BLaER1 treated with 17β-estradiol and CSF1 and Interleukin-3, amounts not matched to agents 10 nM and 100 nM (cell line): ENCODE data around the gene NR5A1.
A peak's percentile ranks its signal among the peaks of the same experiment; 100 is the strongest.

Experiments used
- H3K27ac ChIP-seq, 11 experiments: shearing (Covaris generic); formaldehyde crosslinking; 2 replicates each; pipeline ENCODE4 v1.8.1; 2022
- H3K27me3 ChIP-seq, 11 experiments: shearing (Covaris generic); formaldehyde crosslinking; 2 replicates each; pipeline ENCODE4 v1.8.1; 2022
- H3K36me3 ChIP-seq, 11 experiments: shearing (Covaris generic); formaldehyde crosslinking; 2 replicates each; pipeline ENCODE4 v1.8.1; 2022
- H3K4me1 ChIP-seq, 10 experiments: shearing (Covaris generic); formaldehyde crosslinking; 2 replicates each; pipeline ENCODE4 v1.8.1; 2022
- H3K4me2 ChIP-seq, 11 experiments: shearing (Covaris generic); formaldehyde crosslinking; 2 replicates each; pipeline ENCODE4 v1.8.1; 2022
- H3K4me3 ChIP-seq, 10 experiments: shearing (Covaris generic); formaldehyde crosslinking; 2 replicates each; pipeline ENCODE4 v1.8.1; 2022
- H3K9ac ChIP-seq, 11 experiments: shearing (Covaris generic); formaldehyde crosslinking; 2 replicates each; pipeline ENCODE4 v1.8.1; 2022
- H3K9me3 ChIP-seq, 11 experiments: shearing (Covaris generic); formaldehyde crosslinking; replicated peaks in 1 of 11; 2 replicates each; pipeline ENCODE4 v1.8.1; 2022
- H4K20me1 ChIP-seq, 11 experiments: shearing (Covaris generic); formaldehyde crosslinking; 2 replicates each; pipeline ENCODE4 v1.8.1; 2022
- Cebpa-rat ChIP-seq, 11 experiments: shearing (Covaris generic); IDR thresholded peaks; 2 replicates each; pipeline ENCODE4 v1.8.1; 2022

NR5A1 gene

GRCh38 chr9:124521142-124521541, 13.9 kb upstream of the NR5A1 start:
- Histone ChIP-seq H3K4me1 (no peaks in the 10 kb centered on the region), H3K9ac (no peak overlapping the region), H3K4me3 (no peak overlapping the region), H3K27me3 (no peaks in the 10 kb centered on the region), H3K36me3 (peaks cover 0 to 4% (median 0%) of the 10 kb centered on the region in 11 experiments; a peak in 1 of 22 replicates), H3K27ac (no peak overlapping the region), H3K4me2 (no peak overlapping the region), H4K20me1 (no peaks in the 10 kb centered on the region), H3K9me3 (no peaks in the 10 kb centered on the region)
- no peak for TF ChIP-seq Cebpa-rat (IDR thresholded peaks at IDR 0.05)

- no peak overlapping the region for H3K9ac ChIP-seq
- no peak overlapping the region for H3K4me2 ChIP-seq
- H4K20me1 ChIP-seq = no peaks in the 10 kb centered on the region
- H3K4me1 ChIP-seq = no peaks in the 10 kb centered on the region
- no peak overlapping the region for H3K4me3 ChIP-seq
- no peak overlapping the region for H3K27ac ChIP-seq
- no peak for TF ChIP-seq Cebpa-rat (IDR thresholded peaks at IDR 0.05)
- H3K27me3 ChIP-seq = no peaks in the 10 kb centered on the region
- H3K36me3 ChIP-seq = peaks cover 0 to 4% (median 0%) of the 10 kb centered on the region in 11 experiments; a peak in 1 of 22 replicates
- no peaks in the 10 kb centered on the region for H3K9me3 ChIP-seq
These were observed 13.0 kb upstream of the NR5A1 start for GRCh38 chr9:124520206-124520596.

- Histone ChIP-seq H3K4me3 (no peak overlapping the region), H4K20me1 (no peaks in the 10 kb centered on the region), H3K27ac (no peak overlapping the region), H3K4me2 (no peak overlapping the region), H3K36me3 (no peaks in the 10 kb centered on the region; a peak in 1 of 22 replicates), H3K9ac (no peak overlapping the region), H3K27me3 (no peaks in the 10 kb centered on the region), H3K4me1 (peaks cover 8 to 12% (median 10%) of the 10 kb centered on the region in 10 experiments), H3K9me3 (no peaks in the 10 kb centered on the region)
- no peak for TF ChIP-seq Cebpa-rat (IDR thresholded peaks at IDR 0.05)
These were observed 10.9 kb upstream of the NR5A1 start for GRCh38 chr9:124518116-124518515.

GRCh38 chr9:124517600-124517999, 10.4 kb upstream of the NR5A1 start:
- H4K20me1 ChIP-seq = no peaks in the 10 kb centered on the region
- no peak for TF ChIP-seq Cebpa-rat (IDR thresholded peaks at IDR 0.05)
- no peaks in the 10 kb centered on the region; a peak in 1 of 22 replicates for H3K36me3 ChIP-seq
- peaks cover 9 to 16% (median 13%) of the 10 kb centered on the region in 10 experiments for H3K4me1 ChIP-seq
- H3K4me2 ChIP-seq = no peak overlapping the region
- no peak overlapping the region for H3K4me3 ChIP-seq
- H3K27ac ChIP-seq = no peak overlapping the region
- H3K27me3 ChIP-seq = no peaks in the 10 kb centered on the region
- no peaks in the 10 kb centered on the region for H3K9me3 ChIP-seq
- no peak overlapping the region for H3K9ac ChIP-seq

GRCh38 chr9:124514874-124515273, 7.7 kb upstream of the NR5A1 start:
- Histone ChIP-seq H3K4me2 (no peak overlapping the region), H3K27me3 (no peaks in the 10 kb centered on the region), H3K9me3 (no peaks in the 10 kb centered on the region), H3K27ac (no peak overlapping the region), H4K20me1 (no peaks in the 10 kb centered on the region), H3K4me3 (no peak overlapping the region), H3K36me3 (no peaks in the 10 kb centered on the region), H3K9ac (no peak overlapping the region), H3K4me1 (peaks cover 21 to 27% (median 25%) of the 10 kb centered on the region in 10 experiments)
- no peak for TF ChIP-seq Cebpa-rat (IDR thresholded peaks at IDR 0.05)

- peaks cover 21 to 27% (median 25%) of the 10 kb centered on the region in 10 experiments for H3K4me1 ChIP-seq
- no peaks in the 10 kb centered on the region for H4K20me1 ChIP-seq
- peak overlapping the region; percentile 55 to 75 (median 69) for H3K4me2 ChIP-seq
- H3K4me3 ChIP-seq = no peak overlapping the region
- no peak for TF ChIP-seq Cebpa-rat (IDR thresholded peaks at IDR 0.05)
- no peaks in the 10 kb centered on the region for H3K27me3 ChIP-seq
- H3K9ac ChIP-seq = no peak overlapping the region
- H3K9me3 ChIP-seq = no peaks in the 10 kb centered on the region
- H3K27ac ChIP-seq = peak overlapping the region in 1 of 11 experiments; percentile 18; a peak in 1 of 22 replicates
- no peaks in the 10 kb centered on the region for H3K36me3 ChIP-seq
These were observed 6.9 kb upstream of the NR5A1 start for GRCh38 chr9:124514125-124514524.

- H4K20me1 ChIP-seq = no peaks in the 10 kb centered on the region
- peak overlapping the region in 9 of 11 experiments; percentile 8 to 54 (median 32); a peak in 10 of 22 replicates for H3K27ac ChIP-seq
- H3K36me3 ChIP-seq = no peaks in the 10 kb centered on the region
- peak overlapping the region; percentile 55 to 75 (median 69) for H3K4me2 ChIP-seq
- H3K9ac ChIP-seq = no peak overlapping the region; a peak in 1 of 22 replicates
- H3K9me3 ChIP-seq = no peaks in the 10 kb centered on the region
- H3K4me3 ChIP-seq = no peak overlapping the region
- H3K27me3 ChIP-seq = no peaks in the 10 kb centered on the region
- H3K4me1 ChIP-seq = peaks cover 21 to 27% (median 25%) of the 10 kb centered on the region in 10 experiments
- no peak for TF ChIP-seq Cebpa-rat (IDR thresholded peaks at IDR 0.05)
These were observed 6.3 kb upstream of the NR5A1 start for GRCh38 chr9:124513376-124513994.

GRCh38 chr9:124512806-124513204, 5.6 kb upstream of the NR5A1 start:
- no peaks in the 10 kb centered on the region for H3K9me3 ChIP-seq
- H3K4me3 ChIP-seq = no peak overlapping the region
- peaks cover 21 to 27% (median 25%) of the 10 kb centered on the region in 10 experiments for H3K4me1 ChIP-seq
- no peak for TF ChIP-seq Cebpa-rat (IDR thresholded peaks at IDR 0.05)
- no peak overlapping the region for H3K27ac ChIP-seq
- H3K27me3 ChIP-seq = peaks cover 0 to 3% (median 0%) of the 10 kb centered on the region in 11 experiments; a peak in 2 of 22 replicates
- peak overlapping the region in 7 of 11 experiments; percentile 37 to 69 (median 54); a peak in 8 of 22 replicates for H3K4me2 ChIP-seq
- no peak overlapping the region for H3K9ac ChIP-seq
- no peaks in the 10 kb centered on the region for H3K36me3 ChIP-seq
- H4K20me1 ChIP-seq = no peaks in the 10 kb centered on the region

- no peak overlapping the region for H3K4me3 ChIP-seq
- no peak overlapping the region for H3K27ac ChIP-seq
- H3K9ac ChIP-seq = no peak overlapping the region; a peak in 1 of 22 replicates
- H3K27me3 ChIP-seq = peaks cover 0 to 9% (median 1%) of the 10 kb centered on the region in 11 experiments; a peak in 10 of 22 replicates
- H3K4me1 ChIP-seq = peaks cover 21 to 27% (median 25%) of the 10 kb centered on the region in 10 experiments
- H3K36me3 ChIP-seq = no peaks in the 10 kb centered on the region
- no peak for TF ChIP-seq Cebpa-rat (IDR thresholded peaks at IDR 0.05)
- peaks cover 0 to 2% (median 0%) of the 10 kb centered on the region in 11 experiments; a peak in 1 of 22 replicates for H4K20me1 ChIP-seq
- H3K4me2 ChIP-seq = peak overlapping the region; percentile 11 to 69 (median 37); a peak in 20 of 22 replicates
- no peaks in the 10 kb centered on the region for H3K9me3 ChIP-seq
These were observed 4.9 kb upstream of the NR5A1 start for GRCh38 chr9:124511891-124512805.
